ENCODE measurements around the gene GLA.

GLA gene

GRCh38 chrX:101407167-101407747, 468 bp downstream of the GLA start:
- peak overlapping the region; percentile 89 for H3K4me3 ChIP-seq (ENCODE audit: low read depth, low read length)
- TF ChIP-seq CTCF (IDR thresholded peaks at IDR 0.05; ENCODE audit: low read depth, low read length, missing control alignments) = no peak
- no peak for DNase-seq (ENCODE audit: low read depth)

- no peak for TF ChIP-seq CTCF (IDR thresholded peaks at IDR 0.05; ENCODE audit: low read depth, low read length, missing control alignments)
- H3K4me3 ChIP-seq (ENCODE audit: low read depth, low read length) = no peak overlapping the region
- DNase-seq (ENCODE audit: low read depth) = no peak
These were observed 7.9 kb downstream of the GLA start for GRCh38 chrX:101399825-101400224.

- DNase-seq (ENCODE audit: low read depth) = no peak
- no peak overlapping the region for H3K4me3 ChIP-seq (ENCODE audit: low read depth, low read length)
These were observed 9.0 kb downstream of the GLA start for GRCh38 chrX:101398694-101399093.

GRCh38 chrX:101397779-101398178, 9.9 kb downstream of the GLA start:
- no peak for DNase-seq (ENCODE audit: low read depth)
- H3K4me3 ChIP-seq (ENCODE audit: low read depth, low read length) = no peak overlapping the region
- TF ChIP-seq CTCF (IDR thresholded peaks at IDR 0.05; ENCODE audit: low read depth, low read length, missing control alignments) = no peak

More at GRCh38 chrX:101398694-101399093, 9.0 kb downstream of the GLA start:
- no peak for TF ChIP-seq CTCF (IDR thresholded peaks at IDR 0.05; ENCODE audit: low read depth, low read length, missing control alignments)

GRCh38 chrX:101395789-101396188, 11.9 kb downstream of the GLA start:
- no peak for TF ChIP-seq CTCF (IDR thresholded peaks at IDR 0.05; ENCODE audit: low read depth, low read length, missing control alignments)
- no peak for DNase-seq (ENCODE audit: low read depth)
- no peak overlapping the region for H3K4me3 ChIP-seq (ENCODE audit: low read depth, low read length)

GRCh38 chrX:101394372-101394771, 13.4 kb downstream of the GLA start:
- no peak overlapping the region for H3K4me3 ChIP-seq (ENCODE audit: low read depth, low read length)
- no peak for DNase-seq (ENCODE audit: low read depth)
- TF ChIP-seq CTCF (IDR thresholded peaks at IDR 0.05; ENCODE audit: low read depth, low read length, missing control alignments) = no peak
